ENCODE data around the gene FHAD1.

Gene FHAD1

GRCh38 chr1:15212216-15212953 is 34.6 kb upstream of the FHAD1 start:
- no peak overlapping the region for H3K27ac Mint-ChIP-seq
- no peak overlapping the region for H3K4me3 Mint-ChIP-seq
- H3K27me3 Mint-ChIP-seq (ENCODE audit: low read depth): peaks cover 25% of the 10 kb centered on the region
- no peak for DNase-seq (ENCODE audit: low spot score)
- H3K36me3 Mint-ChIP-seq (ENCODE audit: low read depth): no peaks in the 10 kb centered on the region
- H3K4me1 Mint-ChIP-seq (ENCODE audit: low read depth): no peaks in the 10 kb centered on the region
- H3K9me3 Mint-ChIP-seq: no peaks in the 10 kb centered on the region

GRCh38 chr1:15212954-15213291 is 34.1 kb upstream of the FHAD1 start:
- no peaks in the 10 kb centered on the region for H3K9me3 Mint-ChIP-seq
- DNase-seq (ENCODE audit: low spot score): no peak
- H3K4me1 Mint-ChIP-seq (ENCODE audit: low read depth): peaks cover 2% of the 10 kb centered on the region
- peaks cover 27% of the 10 kb centered on the region for H3K27me3 Mint-ChIP-seq (ENCODE audit: low read depth)
- H3K36me3 Mint-ChIP-seq (ENCODE audit: low read depth): no peaks in the 10 kb centered on the region
- H3K27ac Mint-ChIP-seq: no peak overlapping the region
- no peak overlapping the region for H3K4me3 Mint-ChIP-seq

GRCh38 chr1:15213341-15213821 is 33.6 kb upstream of the FHAD1 start:
- H3K27ac Mint-ChIP-seq: no peak overlapping the region
- no peaks in the 10 kb centered on the region for H3K36me3 Mint-ChIP-seq (ENCODE audit: low read depth)
- no peaks in the 10 kb centered on the region for H3K9me3 Mint-ChIP-seq
- DNase-seq (ENCODE audit: low spot score): no peak
- H3K4me1 Mint-ChIP-seq (ENCODE audit: low read depth): peaks cover 6% of the 10 kb centered on the region
- H3K27me3 Mint-ChIP-seq (ENCODE audit: low read depth): peaks cover 25% of the 10 kb centered on the region
- H3K4me3 Mint-ChIP-seq: no peak overlapping the region

GRCh38 chr1:15214527-15214926 is 32.5 kb upstream of the FHAD1 start:
- Mint-ChIP-seq H3K4me1 (ENCODE audit: low read depth) (peaks cover 10% of the 10 kb centered on the region), H3K9me3 (no peaks in the 10 kb centered on the region), H3K36me3 (ENCODE audit: low read depth) (no peaks in the 10 kb centered on the region), H3K4me3 (no peak overlapping the region), H3K27me3 (ENCODE audit: low read depth) (peaks cover 25% of the 10 kb centered on the region), H3K27ac (no peak overlapping the region)
- no peak for DNase-seq (ENCODE audit: low spot score)

GRCh38 chr1:15215116-15215515 is 31.9 kb upstream of the FHAD1 start:
- Mint-ChIP-seq H3K27ac (no peak overlapping the region), H3K9me3 (no peaks in the 10 kb centered on the region)

GRCh38 chr1:15217654-15218053 is 29.4 kb upstream of the FHAD1 start:
- no peak for DNase-seq (ENCODE audit: low spot score)
- H3K27ac Mint-ChIP-seq: no peak overlapping the region
- H3K27me3 Mint-ChIP-seq (ENCODE audit: low read depth): peaks cover 31% of the 10 kb centered on the region
- H3K36me3 Mint-ChIP-seq (ENCODE audit: low read depth): no peaks in the 10 kb centered on the region
- H3K9me3 Mint-ChIP-seq: no peaks in the 10 kb centered on the region
- H3K4me3 Mint-ChIP-seq: no peak overlapping the region
- peaks cover 10% of the 10 kb centered on the region for H3K4me1 Mint-ChIP-seq (ENCODE audit: low read depth)

More at GRCh38 chr1:15215116-15215515, 31.9 kb upstream of the FHAD1 start:
- H3K36me3 Mint-ChIP-seq (ENCODE audit: low read depth): no peaks in the 10 kb centered on the region
- no peak overlapping the region for H3K4me3 Mint-ChIP-seq
- DNase-seq (ENCODE audit: low spot score): no peak
- peaks cover 25% of the 10 kb centered on the region for H3K27me3 Mint-ChIP-seq (ENCODE audit: low read depth)
- H3K4me1 Mint-ChIP-seq (ENCODE audit: low read depth): peaks cover 10% of the 10 kb centered on the region

GRCh38 chr1:15218287-15219279 is 28.4 kb upstream of the FHAD1 start:
- peaks cover 24% of the 10 kb centered on the region for H3K27me3 Mint-ChIP-seq (ENCODE audit: low read depth)
- H3K9me3 Mint-ChIP-seq: no peaks in the 10 kb centered on the region
- H3K4me3 Mint-ChIP-seq: no peak overlapping the region
- no peak overlapping the region for H3K27ac Mint-ChIP-seq
- DNase-seq (ENCODE audit: low spot score): no peak
- peaks cover 10% of the 10 kb centered on the region for H3K4me1 Mint-ChIP-seq (ENCODE audit: low read depth)
- H3K36me3 Mint-ChIP-seq (ENCODE audit: low read depth): no peaks in the 10 kb centered on the region

GRCh38 chr1:15219280-15220023 is 27.6 kb upstream of the FHAD1 start:
- H3K36me3 Mint-ChIP-seq (ENCODE audit: low read depth): no peaks in the 10 kb centered on the region
- no peak overlapping the region for H3K27ac Mint-ChIP-seq
- no peak for DNase-seq (ENCODE audit: low spot score)
- H3K9me3 Mint-ChIP-seq: no peaks in the 10 kb centered on the region
- H3K27me3 Mint-ChIP-seq (ENCODE audit: low read depth): peaks cover 23% of the 10 kb centered on the region
- peaks cover 10% of the 10 kb centered on the region for H3K4me1 Mint-ChIP-seq (ENCODE audit: low read depth)
- no peak overlapping the region for H3K4me3 Mint-ChIP-seq

GRCh38 chr1:15220024-15220392 is 27.0 kb upstream of the FHAD1 start:
- no peaks in the 10 kb centered on the region for H3K36me3 Mint-ChIP-seq (ENCODE audit: low read depth)
- no peak for DNase-seq (ENCODE audit: low spot score)
- no peaks in the 10 kb centered on the region for H3K9me3 Mint-ChIP-seq
- no peak overlapping the region for H3K27ac Mint-ChIP-seq
- peaks cover 27% of the 10 kb centered on the region for H3K27me3 Mint-ChIP-seq (ENCODE audit: low read depth)
- peaks cover 10% of the 10 kb centered on the region for H3K4me1 Mint-ChIP-seq (ENCODE audit: low read depth)
- no peak overlapping the region for H3K4me3 Mint-ChIP-seq

- Mint-ChIP-seq H3K4me1 (ENCODE audit: low read depth) (peaks cover 10% of the 10 kb centered on the region), H3K9me3 (no peaks in the 10 kb centered on the region), H3K36me3 (ENCODE audit: low read depth) (no peaks in the 10 kb centered on the region), H3K27ac (no peak overlapping the region), H3K4me3 (no peak overlapping the region), H3K27me3 (ENCODE audit: low read depth) (peaks cover 27% of the 10 kb centered on the region)
- DNase-seq (ENCODE audit: low spot score): no peak
Measured at GRCh38 chr1:15220825-15221431, 26.1 kb upstream of the FHAD1 start.

- Mint-ChIP-seq H3K27me3 (ENCODE audit: low read depth) (peaks cover 17% of the 10 kb centered on the region), H3K27ac (no peak overlapping the region), H3K9me3 (no peaks in the 10 kb centered on the region), H3K36me3 (ENCODE audit: low read depth) (no peaks in the 10 kb centered on the region), H3K4me3 (no peak overlapping the region), H3K4me1 (ENCODE audit: low read depth) (peaks cover 8% of the 10 kb centered on the region)
- no peak for DNase-seq (ENCODE audit: low spot score)
Measured at GRCh38 chr1:15222653-15223303, 24.2 kb upstream of the FHAD1 start.

- DNase-seq (ENCODE audit: low spot score): no peak
- Mint-ChIP-seq H3K4me3 (no peak overlapping the region), H3K9me3 (no peaks in the 10 kb centered on the region), H3K27me3 (ENCODE audit: low read depth) (peaks cover 16% of the 10 kb centered on the region), H3K36me3 (ENCODE audit: low read depth) (no peaks in the 10 kb centered on the region), H3K27ac (no peak overlapping the region), H3K4me1 (ENCODE audit: low read depth) (no peaks in the 10 kb centered on the region)
Measured at GRCh38 chr1:15224259-15224869, 22.7 kb upstream of the FHAD1 start.

GRCh38 chr1:15224974-15225373 is 22.0 kb upstream of the FHAD1 start:
- H3K27ac Mint-ChIP-seq: no peak overlapping the region
- H3K4me3 Mint-ChIP-seq: no peak overlapping the region
- no peaks in the 10 kb centered on the region for H3K36me3 Mint-ChIP-seq (ENCODE audit: low read depth)
- peaks cover 20% of the 10 kb centered on the region for H3K27me3 Mint-ChIP-seq (ENCODE audit: low read depth)
- no peak for DNase-seq (ENCODE audit: low spot score)
- H3K9me3 Mint-ChIP-seq: no peaks in the 10 kb centered on the region
- peaks cover 2% of the 10 kb centered on the region for H3K4me1 Mint-ChIP-seq (ENCODE audit: low read depth)

Measured in T-helper 2 cell treated with Interferon-gamma antibody and Interleukin-4, amounts not matched to agents 5 μg/mL and 100 μg/mL, for 36 hours (primary cell).